Keratinocyte (primary cell): Measurements from ENCODE around the gene BCHE. TPM values are rescaled to one million over a fixed set of nuclear protein-coding genes. Genes with fewer than 3 reads are reported as not detected.

Source experiments
- DNase-seq: peaks from one replicate; pipeline ENCODE4 v3.0.0-alpha.2; 2011; ENCODE audit warnings: low read depth, missing footprints, low spot score
- FAIRE-seq: peaks from 2 replicates; lab custom pipeline; 2011; peaks lifted over from hg19 to GRCh38; lab: Jason Lieb, UNC
- H2AFZ ChIP-seq: 2 replicates; pipeline ENCODE4 v1.6.0; 2012; ENCODE audit warnings: low read length, control low read depth, inconsistent platforms; ENCODE audit not compliant: control insufficient read depth
- H3K27ac ChIP-seq: 2 replicates; pipeline ENCODE4 v1.5.1; 2011; ENCODE audit warnings: low read length; ENCODE audit not compliant: control insufficient read depth, insufficient read depth
- H3K27me3 ChIP-seq: 3 replicates; pipeline ENCODE4 v1.6.0; 2011; ENCODE audit warnings: low read length; ENCODE audit not compliant: control insufficient read depth, insufficient read depth; ENCODE audit errors: extremely low read depth
- H3K36me3 ChIP-seq, 2 experiments: 2 replicates in 1 of 2; 3 replicates in 1 of 2; pipeline ENCODE4 v1.5.1; 2011; ENCODE audit warnings: low read length in 2 of 2, mild to moderate bottlenecking in 1 of 2; ENCODE audit not compliant: control insufficient read depth in 2 of 2, insufficient read depth in 2 of 2; ENCODE audit errors: extremely low read depth in 1 of 2
- H3K4me1 ChIP-seq: 3 replicates; pipeline ENCODE4 v1.5.1; 2011; ENCODE audit warnings: low read length; ENCODE audit not compliant: control insufficient read depth, insufficient read depth; ENCODE audit errors: extremely low read depth
- H3K4me2 ChIP-seq: 3 replicates; pipeline ENCODE4 v1.6.0; 2011; ENCODE audit warnings: low read depth, low read length; ENCODE audit not compliant: control insufficient read depth, insufficient read depth; ENCODE audit errors: extremely low read depth
- H3K4me3 ChIP-seq, 3 experiments: fragments of 200-600 bp in 1 of 3; sonication (generic) in 1 of 3; 2 replicates in 2 of 3; 3 replicates in 1 of 3; pipeline ENCODE4 v1.5.1; 2011 to 2016; ENCODE audit warnings: low read length in 3 of 3, mild to moderate bottlenecking in 3 of 3, control low read depth in 2 of 3, inconsistent platforms in 1 of 3, low read depth in 1 of 3, mixed read lengths in 1 of 3, mixed run types in 1 of 3, moderate library complexity in 1 of 3; ENCODE audit not compliant: control insufficient read depth in 2 of 3, insufficient read depth in 2 of 3; ENCODE audit errors: extremely low read depth in 1 of 3
- H3K79me2 ChIP-seq: 2 replicates; pipeline ENCODE4 v1.6.0; 2012; ENCODE audit warnings: low read length; ENCODE audit not compliant: control insufficient read depth, insufficient read depth
- H3K9ac ChIP-seq: 3 replicates; pipeline ENCODE4 v1.6.0; 2011; ENCODE audit warnings: low read length; ENCODE audit not compliant: control insufficient read depth, insufficient read depth; ENCODE audit errors: extremely low read depth
- H3K9me1 ChIP-seq: 3 replicates; pipeline ENCODE4 v1.6.0; 2011; ENCODE audit warnings: low read length; ENCODE audit not compliant: control insufficient read depth, insufficient read depth; ENCODE audit errors: extremely low read depth
- H3K9me3 ChIP-seq: 2 replicates; pipeline ENCODE4 v1.5.1; 2012; ENCODE audit warnings: low read depth, low read length; ENCODE audit not compliant: control insufficient read depth
- H4K20me1 ChIP-seq: 3 replicates; pipeline ENCODE4 v1.6.0; 2011; ENCODE audit warnings: low read length; ENCODE audit not compliant: control insufficient read depth, insufficient read depth; ENCODE audit errors: extremely low read depth
- CTCF ChIP-seq, 3 experiments: IDR thresholded peaks in 1 of 3; conservative IDR thresholded peaks in 1 of 3; optimal IDR thresholded peaks in 1 of 3; 2 replicates in 2 of 3; 3 replicates in 1 of 3; pipeline versions ENCODE3 to v1.5.1; 2011; ENCODE audit warnings: low read length in 3 of 3, mild to moderate bottlenecking in 3 of 3, moderate library complexity in 2 of 3, control low read depth in 1 of 3, inconsistent platforms in 1 of 3; ENCODE audit not compliant: insufficient read depth in 2 of 3; ENCODE audit errors: extremely low read depth in 1 of 3
- EZH2 ChIP-seq: IDR thresholded peaks from one replicate; pipeline ENCODE4 v1.6.1; 2012; ENCODE audit warnings: inconsistent platforms, mild to moderate bottlenecking, low read length, moderate library complexity
- dilution Hi-C: fragments of 300-500 bp; cut with MboI; formaldehyde crosslinking; loops from one replicate; pipeline ENCODE4 v1.7.0; 2020; ENCODE audit warnings: low sequenced_read_pairs; ENCODE audit not compliant: extremely low pct_ligation_motif_present
- polyA plus RNA-seq, 5 experiments: library from polyadenylated mRNA; depleted of rRNA in 3 of 5; stranded (reverse) in 3 of 5; stranded (forward) in 1 of 5; unstranded in 1 of 5; fragments of >200 nt; gene quantifications; 1 replicate in 1 of 5; 2 replicates in 3 of 5; 3 replicates in 1 of 5; pipeline versions ENCODE4 v1.2.1 to v1.2.3, GENCODE V29; 2011 to 2012; ENCODE audit warnings: missing spikeins in 2 of 5, low read depth in 1 of 5, low replicate concordance in 1 of 5

Gene BCHE
- polyA plus RNA-seq, 1 donor (not counting 4 experiments of a cell fraction or from before 2014, with no cell fraction given), result 2.0 TPM

- Histone ChIP-seq H3K4me3 (no peak overlapping the region), H3K9me1 (no peaks in the 10 kb centered on the region), H3K36me3 (no peaks in the 10 kb centered on the region), H3K27ac (no peak overlapping the region), H3K4me2 (no peak overlapping the region), H3K9me3 (no peaks in the 10 kb centered on the region), H4K20me1 (no peaks in the 10 kb centered on the region), H3K4me1 (no peaks in the 10 kb centered on the region), H2AFZ (no peak overlapping the region), H3K27me3 (no peaks in the 10 kb centered on the region), H3K9ac (no peak overlapping the region), H3K79me2 (no peaks in the 10 kb centered on the region)
- dilution Hi-C loops, result no loop called here
- FAIRE-seq (no peak), DNase-seq (no peak)
- no peak for TF ChIP-seq EZH2
- no peak for TF ChIP-seq CTCF (optimal IDR thresholded peaks at IDR 0.05 in 1 of 3, IDR thresholded peaks at IDR 0.05 in 1 of 3, conservative IDR thresholded peaks at IDR 0.05 in 1 of 3; ENCODE audit: extremely low read depth in 1 of 3, insufficient read depth in 2 of 3, low read length in 3 of 3)
Observed at GRCh38 chr3:165884518-165884917, 47.3 kb upstream of the BCHE start.

- H3K27me3 ChIP-seq, result no peaks in the 10 kb centered on the region
- no peak overlapping the region for H3K4me3 ChIP-seq
- H3K36me3 ChIP-seq, result no peaks in the 10 kb centered on the region
- H3K79me2 ChIP-seq, result no peaks in the 10 kb centered on the region
- TF ChIP-seq CTCF (optimal IDR thresholded peaks at IDR 0.05 in 1 of 3, IDR thresholded peaks at IDR 0.05 in 1 of 3, conservative IDR thresholded peaks at IDR 0.05 in 1 of 3; ENCODE audit: extremely low read depth in 1 of 3, insufficient read depth in 2 of 3, low read length in 3 of 3) (no peak), EZH2 (no peak)
- FAIRE-seq (no peak), DNase-seq (no peak)
- H4K20me1 ChIP-seq, result no peaks in the 10 kb centered on the region
- no peak overlapping the region for H3K4me2 ChIP-seq
- H3K9me1 ChIP-seq, result no peaks in the 10 kb centered on the region
- no peaks in the 10 kb centered on the region for H3K9me3 ChIP-seq
- no peaks in the 10 kb centered on the region for H3K4me1 ChIP-seq
- dilution Hi-C loops, result no loop called here
- H3K9ac ChIP-seq, result no peak overlapping the region
- no peak overlapping the region for H2AFZ ChIP-seq
- no peak overlapping the region for H3K27ac ChIP-seq
Observed at GRCh38 chr3:165883863-165884478, 46.7 kb upstream of the BCHE start.
